ENCODE measurements around the gene MPL.
"Not testable (repeated sequence)": the region's sequence is repeated elsewhere in the genome, so short reads cannot be mapped to it uniquely, and the experiment has no call there.

Gene MPL

DNA sequence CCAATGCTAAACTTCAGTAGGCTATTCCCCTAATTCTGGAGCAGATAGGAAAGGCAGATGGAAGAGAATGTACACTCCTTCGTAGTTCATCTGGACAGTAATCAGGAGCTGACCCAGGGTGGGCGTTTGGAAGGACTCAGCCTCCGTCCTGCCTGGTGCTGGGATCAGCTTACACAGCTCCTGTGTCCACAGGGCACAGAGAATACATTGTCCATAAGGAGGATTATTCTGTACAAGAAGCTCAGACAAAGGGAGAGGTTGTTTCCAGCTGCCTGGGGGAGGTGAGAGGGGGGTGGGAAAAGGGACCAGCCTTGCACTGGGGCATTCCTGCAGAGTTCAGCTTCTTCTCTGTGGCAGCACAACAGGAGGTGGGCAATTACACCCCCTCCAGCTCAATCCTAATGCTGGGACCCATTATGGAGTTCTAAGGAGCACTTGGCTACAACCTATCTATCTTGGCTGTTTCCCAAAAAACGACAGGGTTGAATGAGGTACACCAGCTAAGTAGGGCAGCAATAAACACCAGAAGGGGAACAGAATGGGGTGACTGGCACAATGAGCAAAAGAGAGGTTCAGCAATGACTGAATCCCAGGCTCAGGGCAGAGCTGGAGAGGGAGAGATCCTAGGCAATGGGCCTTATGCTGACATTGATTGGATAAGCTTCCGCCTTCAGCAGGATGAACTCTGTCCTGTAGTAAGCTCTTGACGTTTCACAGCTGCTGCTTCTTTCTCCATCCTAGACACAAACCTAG is 44.6 kb downstream of the MPL start:
- no peak for DNase-seq

DNA sequence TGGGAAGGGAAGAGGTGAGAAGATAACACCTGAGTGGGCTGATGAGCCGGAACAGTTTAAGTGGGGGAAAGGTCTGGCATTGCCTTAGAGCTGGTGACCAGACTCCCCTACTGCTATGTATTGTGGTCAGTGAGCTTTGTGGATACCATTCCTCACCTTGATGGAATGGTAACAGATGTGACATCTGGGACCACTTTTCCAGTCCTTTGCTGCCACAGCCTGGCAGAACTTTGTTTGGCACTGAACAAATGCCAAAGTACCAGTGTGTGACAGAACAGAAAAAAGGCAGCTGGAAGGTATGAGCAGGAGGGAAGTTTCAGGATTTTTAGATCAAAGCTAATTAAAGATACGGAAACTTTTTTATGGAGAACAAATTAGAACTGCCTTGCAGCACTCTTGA is 45.8 kb downstream of the MPL start:
- no peak for DNase-seq

DNA sequence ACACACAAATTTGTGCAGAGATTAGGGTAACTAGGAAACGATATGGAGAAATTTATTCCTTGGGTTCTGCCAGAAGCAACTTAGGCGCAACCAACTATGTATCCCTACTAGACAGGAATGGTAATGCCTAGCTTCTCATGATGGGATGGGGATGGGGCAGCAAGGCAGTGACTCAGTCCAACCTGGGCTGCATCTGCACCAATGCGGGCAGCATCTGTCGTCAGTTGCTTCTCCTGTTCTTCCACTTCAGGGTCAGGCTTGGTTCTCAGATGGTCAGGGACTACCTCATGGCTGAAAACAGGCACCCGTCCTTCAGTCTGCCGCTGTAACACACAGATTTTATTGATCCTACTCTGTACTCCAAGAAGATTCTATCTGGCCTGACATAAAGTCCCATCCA is 49.1 kb downstream of the MPL start:
- no peak for DNase-seq

DNA sequence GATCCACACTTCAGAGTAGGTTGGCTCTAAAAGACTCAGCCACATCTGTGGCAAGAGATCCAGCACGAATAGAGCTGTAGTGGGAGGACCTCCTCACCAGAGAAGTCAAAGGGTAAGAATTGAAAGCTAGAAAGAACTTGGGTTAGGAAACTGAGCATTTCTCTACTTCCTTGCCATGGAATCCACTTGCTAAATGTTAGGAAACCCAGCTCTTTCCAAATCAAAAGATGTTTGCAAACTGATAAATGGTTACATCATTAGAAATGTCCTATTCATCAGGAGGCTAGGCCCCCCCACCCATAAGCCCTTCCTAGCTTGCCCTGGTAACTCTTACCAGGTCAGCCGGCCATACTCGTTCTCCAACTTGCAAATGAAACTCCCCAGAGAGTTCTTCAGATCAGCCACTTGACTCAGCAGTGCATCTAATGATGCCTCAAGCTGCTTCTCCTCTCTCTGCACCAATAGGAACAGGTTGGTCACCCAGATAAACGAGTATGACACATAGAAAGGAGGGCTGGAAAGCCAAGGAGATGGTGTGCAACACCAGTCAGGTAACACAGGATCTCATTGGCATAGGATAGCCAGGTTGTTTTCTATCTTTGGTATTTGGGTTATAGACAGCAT is 50.5 kb downstream of the MPL start:
- no peak for DNase-seq

DNA sequence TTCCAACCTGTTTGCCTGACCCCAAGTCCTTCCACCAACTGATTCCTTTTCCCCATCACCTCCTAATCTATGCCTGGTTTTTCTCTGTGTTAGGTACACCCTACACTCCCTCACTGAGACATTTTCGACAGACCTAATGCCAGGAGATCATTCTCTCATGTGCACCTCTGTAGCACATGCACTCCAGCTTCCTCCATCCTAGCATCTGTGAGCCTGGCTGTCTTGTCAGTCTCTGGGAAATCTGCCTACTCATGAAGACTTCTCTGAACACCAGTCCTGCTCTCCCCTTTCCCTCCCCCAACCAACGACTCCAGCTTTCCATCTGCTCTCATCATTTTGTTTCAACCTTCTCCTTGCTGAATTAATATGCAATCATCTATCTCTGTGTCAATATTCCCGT is 51.0 kb downstream of the MPL start:
- no peak for DNase-seq

DNA sequence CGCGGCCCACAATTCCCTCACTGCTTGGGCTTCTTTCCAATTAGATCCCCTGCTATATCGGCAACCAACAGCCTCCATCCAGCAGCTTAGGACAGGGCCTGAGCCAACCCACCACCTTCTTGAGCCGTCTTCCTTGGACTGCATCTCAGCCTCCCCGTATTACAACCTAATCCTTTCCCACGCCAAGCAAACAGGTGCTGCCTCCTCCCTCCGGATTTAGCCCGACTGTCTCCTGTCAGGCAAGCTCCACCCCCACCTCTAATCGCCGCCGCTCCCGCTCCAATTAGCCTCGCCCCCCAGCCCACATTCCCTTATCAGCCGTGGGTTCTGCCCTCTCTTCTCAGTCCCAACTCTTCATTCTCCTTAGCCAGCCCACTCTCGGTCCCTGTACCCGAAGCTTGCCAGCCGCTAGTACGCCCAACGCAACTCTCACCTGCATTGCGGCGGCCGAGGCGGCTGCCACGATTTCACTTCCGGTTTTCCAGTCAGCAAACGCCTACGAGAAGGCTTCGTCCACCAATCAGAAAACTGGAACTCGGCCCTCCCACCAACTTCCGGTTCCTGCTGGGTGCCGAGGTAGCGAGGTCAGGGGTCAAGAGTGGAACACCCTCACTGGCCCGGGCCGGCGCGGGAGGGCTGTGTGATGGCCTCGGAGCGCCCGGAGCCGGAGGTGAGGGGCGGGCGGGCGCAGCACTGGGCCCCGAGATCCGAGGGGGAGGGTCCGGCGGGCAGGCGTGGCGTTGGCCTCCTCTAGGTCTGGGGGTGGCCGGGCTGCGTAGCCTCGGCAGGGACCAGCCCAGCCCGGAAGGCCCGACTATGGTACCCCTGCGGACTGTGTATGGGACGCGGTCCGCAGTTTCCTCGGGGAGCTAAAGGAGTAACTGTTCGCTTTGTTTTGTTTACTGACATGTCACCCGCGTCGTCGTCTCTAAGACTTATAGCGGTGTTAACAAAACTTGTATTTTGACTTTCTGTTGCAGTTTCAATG is 52.0 kb downstream of the MPL start, which contains the start of the genes MED8 and SZT2:
Gene MED8 (minus strand): TSS at position 475 of the 988 bp plus-strand sequence. CDS start 36 bp downstream, at position 439.
Gene SZT2 (plus strand): TSS at position 574 of the 988 bp plus-strand sequence. CDS start 70 bp downstream, at position 644.
- peak; percentile 96 to 97 for DNase-seq

DNA sequence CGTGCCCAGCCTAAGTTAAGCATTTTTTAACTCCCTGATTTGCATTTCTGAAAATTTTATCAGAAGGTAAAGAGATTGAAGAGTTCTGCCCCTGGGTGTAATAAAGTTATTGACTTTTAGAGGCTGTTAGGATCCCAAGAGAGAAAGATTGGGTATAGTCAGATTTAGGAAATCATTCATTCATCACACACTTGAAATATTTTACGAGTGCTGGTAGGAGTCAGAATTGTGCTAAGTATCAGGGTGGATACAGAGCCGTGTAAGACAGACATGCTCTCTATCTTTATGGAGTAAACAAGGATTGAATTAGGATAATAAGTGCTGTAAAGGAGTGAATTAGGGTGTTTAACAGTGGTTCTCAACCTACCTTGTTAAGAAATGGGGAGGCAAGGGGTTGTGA is 55.1 kb downstream of the MPL start:
- no peak for DNase-seq

DNA sequence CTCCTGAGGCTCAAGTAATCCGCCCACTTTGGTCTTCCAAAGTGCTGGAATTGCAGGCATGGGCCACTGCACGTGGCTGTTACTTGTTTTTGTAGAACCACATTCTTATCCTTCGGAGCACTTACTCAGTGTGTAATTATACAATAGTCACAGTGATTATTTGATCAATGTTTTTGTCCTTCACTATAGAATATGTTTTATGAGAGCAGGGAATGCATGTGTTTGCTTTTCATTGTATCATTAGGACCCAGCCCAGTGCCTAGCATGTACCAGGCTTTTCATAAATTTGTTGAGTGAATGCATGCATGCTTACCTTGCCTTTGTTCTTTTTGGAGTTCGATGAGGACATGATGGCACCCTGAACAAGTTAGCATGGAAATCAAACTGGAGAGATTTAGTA is 57.9 kb downstream of the MPL start:
- no peak for DNase-seq

DNA sequence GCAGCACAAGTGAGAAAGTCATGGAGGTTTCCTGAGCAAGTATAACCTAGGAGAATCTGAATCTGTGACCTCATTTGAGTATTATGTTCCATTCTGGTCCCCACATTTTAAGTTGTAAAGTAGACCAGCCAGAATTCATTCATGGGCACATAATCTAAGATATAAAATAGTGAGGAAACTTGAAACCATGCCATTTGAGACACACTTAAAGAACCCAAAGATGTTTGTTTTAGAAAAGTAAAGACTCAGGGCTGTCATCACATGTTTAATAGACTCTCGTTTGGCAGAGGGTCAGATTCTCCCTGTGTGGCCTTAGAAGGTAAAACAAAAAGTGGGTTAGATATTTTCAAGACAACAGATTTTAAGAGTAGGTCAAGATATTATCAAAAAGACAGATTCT is 58.4 kb downstream of the MPL start:
- no peak for DNase-seq

DNA sequence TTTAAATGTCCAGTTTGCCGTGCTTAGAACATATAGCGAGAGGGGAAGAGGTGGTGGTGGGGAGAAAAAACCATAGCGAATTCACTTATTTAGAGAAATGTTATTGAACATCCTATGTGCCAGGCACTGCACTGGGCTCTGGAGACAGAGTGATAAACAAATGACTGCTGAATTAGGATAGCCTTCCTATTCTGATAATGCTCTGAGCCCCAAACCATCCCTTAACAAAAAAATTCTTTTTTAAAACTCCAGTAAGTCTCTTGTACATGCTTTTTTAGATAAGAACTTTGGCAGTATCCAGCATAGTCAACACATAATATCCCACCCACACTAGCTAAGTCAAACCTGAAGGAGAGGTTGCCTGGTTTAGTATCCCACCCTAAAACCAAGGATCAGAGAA is 60.6 kb downstream of the MPL start:
- no peak for DNase-seq

DNA sequence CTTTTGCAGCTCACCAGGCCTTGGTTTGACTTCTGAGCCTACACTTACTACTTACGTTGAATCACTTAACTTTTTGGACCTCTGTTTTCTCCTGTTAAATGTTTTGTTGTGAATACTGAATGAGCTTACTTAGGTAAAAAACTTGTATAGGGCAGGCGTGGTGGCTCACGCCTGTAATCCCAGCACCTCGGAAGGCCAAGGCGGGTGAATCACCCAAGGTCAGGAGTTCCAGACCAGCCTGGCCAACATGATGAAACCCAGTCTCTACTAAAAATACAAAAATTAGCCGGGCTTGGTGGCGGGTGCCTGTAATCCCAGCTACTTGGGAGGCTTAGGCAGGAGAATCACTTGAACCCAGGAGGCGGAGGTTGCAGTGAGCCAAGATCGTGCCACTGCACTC is 62.8 kb downstream of the MPL start:
- not testable (repeated sequence) for DNase-seq

DNA sequence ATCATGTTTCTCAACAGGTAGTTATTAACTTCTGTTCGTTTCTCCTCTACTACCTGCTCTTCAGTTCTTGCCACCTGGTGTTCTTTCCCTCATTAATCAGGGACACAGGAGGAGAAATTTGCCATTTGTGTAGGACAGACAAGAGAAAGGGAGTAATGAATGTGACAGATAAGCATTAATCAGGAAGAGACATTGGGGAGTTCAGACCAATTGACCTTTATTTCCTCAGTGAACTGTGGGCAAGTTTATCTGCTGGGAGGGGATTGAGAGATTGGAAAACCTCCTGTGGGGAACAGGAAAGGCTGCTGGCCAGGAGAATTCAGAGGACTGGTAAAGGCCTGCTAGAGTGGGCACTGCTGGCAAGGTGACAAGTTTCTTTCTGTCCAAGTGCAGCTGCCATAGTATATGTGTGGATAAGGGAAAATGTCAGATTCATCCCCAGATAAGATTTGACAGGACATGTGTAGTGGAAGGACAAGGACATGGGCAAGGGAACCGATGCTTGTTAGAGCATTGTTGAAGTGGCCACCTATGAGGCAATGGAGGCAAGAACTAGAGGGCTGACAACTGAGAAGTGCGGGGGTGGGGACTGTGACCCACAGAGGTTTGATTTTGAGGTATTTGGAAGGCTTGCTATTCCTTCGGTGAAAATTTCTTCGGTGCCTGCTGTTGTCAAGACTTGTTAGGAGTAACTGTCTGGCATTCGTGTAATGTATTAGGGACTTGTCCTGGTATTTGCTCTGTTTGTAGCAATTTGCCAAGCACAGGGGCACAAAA is 64.7 kb downstream of the MPL start:
- DNase-seq = no peak
